HAP-1 (cell line): ENCODE results near the gene IST1.
"Not testable (repeated sequence)": the region's sequence is repeated elsewhere in the genome, so short reads cannot be mapped to it uniquely, and the experiment has no call there.

Experiments used
- DNase-seq, 2 experiments: peaks; one replicate each; pipeline ENCODE4 v3.0.0-alpha.2; 2016 to 2020; ENCODE audit warnings: low spot score in 2 of 2
- H3K27me3 ChIP-seq: fragments of 250-450 bp; sonication (Bioruptor Pico); 2 replicates; pipeline ENCODE4 v1.5.1; 2020; ENCODE audit warnings: low read depth, mild to moderate bottlenecking, moderate library complexity
- H3K36me3 ChIP-seq: fragments of 250-450 bp; sonication (Bioruptor Pico); replicated peaks from 2 replicates; pipeline ENCODE4 v1.5.1; 2020; ENCODE audit warnings: mild to moderate bottlenecking
- H3K4me1 ChIP-seq: fragments of 250-450 bp; sonication (Bioruptor Pico); 2 replicates; pipeline ENCODE4 v1.5.1; 2020; ENCODE audit warnings: mild to moderate bottlenecking
- H3K4me3 ChIP-seq: fragments of 250-450 bp; sonication (Bioruptor Pico); 2 replicates; pipeline ENCODE4 v1.5.1; 2020; ENCODE audit warnings: mild to moderate bottlenecking, moderate library complexity
- H3K9me3 ChIP-seq: fragments of 250-450 bp; sonication (Bioruptor Pico); 2 replicates; pipeline ENCODE4 v1.5.1; 2020; ENCODE audit warnings: mild to moderate bottlenecking, moderate library complexity
- in situ Hi-C: fragments of 300-500 bp; cut with MboI; formaldehyde crosslinking; loops from 3 replicates; pipeline ENCODE4 v1.14.3; 2020; ENCODE audit warnings: low sequenced_read_pairs, inconsistent platforms, mixed read lengths

The IST1 gene

DNA sequence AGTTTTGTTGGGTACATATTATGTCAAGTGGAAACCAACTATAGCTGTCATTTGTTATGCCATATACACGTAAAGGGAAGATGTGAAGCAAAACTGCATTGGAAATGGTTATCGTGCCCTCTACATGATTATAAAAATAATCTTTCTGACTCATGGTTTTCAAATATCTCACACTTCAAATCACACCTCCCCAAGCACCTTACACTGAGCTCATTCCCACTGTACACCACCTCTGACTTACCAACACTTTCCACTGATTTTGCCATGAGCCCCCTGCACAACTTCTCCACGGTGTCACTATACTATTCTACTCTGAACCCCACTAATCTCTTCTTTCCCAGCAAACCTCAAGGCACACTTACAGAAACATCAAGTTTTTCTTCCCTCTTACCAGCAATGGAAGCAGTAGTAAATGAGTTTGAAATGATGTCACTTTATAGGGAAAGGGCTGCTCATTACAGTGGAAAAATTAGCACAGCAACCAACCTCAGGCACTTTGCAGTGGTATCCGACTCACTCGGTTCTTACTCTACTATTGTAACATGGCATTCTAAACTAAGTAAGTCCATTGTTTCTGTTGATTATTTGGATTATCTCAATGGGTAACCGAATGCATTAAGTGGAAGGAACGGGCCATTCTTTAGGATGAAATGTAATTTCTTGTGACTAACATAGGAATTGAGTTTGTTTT lies 30.0 kb upstream of the IST1 start:
- in situ Hi-C loops, result no loop called here
- no peak for DNase-seq
- no peaks in the 10 kb centered on the region for H3K9me3 ChIP-seq
- no peaks in the 10 kb centered on the region for H3K4me1 ChIP-seq
- H3K36me3 ChIP-seq, result peaks cover 51% of the 10 kb centered on the region
- H3K27me3 ChIP-seq, result no peaks in the 10 kb centered on the region
- H3K4me3 ChIP-seq, result no peak overlapping the region

GRCh38 chr16:71867175-71867574 lies 28.2 kb upstream of the IST1 start:
- H3K9me3 ChIP-seq, H3K4me1 ChIP-seq, in situ Hi-C loops, H3K27me3 ChIP-seq, DNase-seq, H3K4me3 ChIP-seq: not testable (repeated sequence)
- H3K36me3 ChIP-seq, result peaks cover 39% of the 10 kb centered on the region

DNA sequence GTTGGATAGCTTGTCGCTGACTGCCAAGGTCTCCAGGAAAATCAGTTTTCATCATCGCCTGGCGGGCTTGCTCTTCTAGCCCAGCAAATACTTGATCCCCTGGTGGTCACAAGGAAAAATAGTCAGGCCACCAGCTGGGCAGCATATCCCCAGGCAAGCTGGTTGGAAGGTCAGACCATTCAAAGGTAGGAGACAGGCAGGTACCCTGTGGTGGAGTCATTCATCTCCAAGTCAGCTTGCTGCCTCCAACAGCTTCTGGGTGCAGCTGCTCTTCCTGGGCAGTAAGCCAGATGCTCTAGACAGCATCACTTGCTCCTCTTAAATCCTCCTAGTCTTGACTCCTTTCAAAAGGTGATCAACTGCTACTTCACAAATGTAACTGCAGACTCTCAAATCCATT lies 27.4 kb upstream of the IST1 start:
- DNase-seq, result no peak
- Histone ChIP-seq H3K9me3 (no peaks in the 10 kb centered on the region), H3K4me3 (no peak overlapping the region), H3K36me3 (peaks cover 38% of the 10 kb centered on the region), H3K4me1 (no peaks in the 10 kb centered on the region), H3K27me3 (no peaks in the 10 kb centered on the region)
- in situ Hi-C loops, result no loop called here

- in situ Hi-C loops, result no loop called here
- Histone ChIP-seq H3K36me3 (peaks cover 31% of the 10 kb centered on the region), H3K4me3 (no peak overlapping the region)
Observed at GRCh38 chr16:71869089-71869488, 26.2 kb upstream of the IST1 start.

DNA sequence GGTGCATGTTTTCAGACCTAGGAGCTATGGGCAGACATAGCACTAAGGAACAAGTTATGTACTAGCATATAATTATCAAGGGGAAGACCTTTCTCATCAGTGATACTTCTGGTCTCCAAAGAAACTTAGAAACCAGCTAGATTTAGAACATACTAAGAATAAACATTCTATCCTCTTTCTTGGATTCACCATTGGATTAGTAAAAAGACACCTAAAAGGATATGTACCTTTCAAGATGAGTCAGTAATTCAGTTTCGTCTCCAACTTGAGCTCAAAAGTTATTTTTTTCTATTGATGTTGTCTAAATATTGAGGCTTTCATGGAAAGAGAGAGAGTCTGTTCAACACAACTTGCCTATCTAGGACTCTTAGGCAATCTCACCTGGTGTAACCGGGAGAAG lies 24.5 kb upstream of the IST1 start:
- Histone ChIP-seq H3K4me1 (no peaks in the 10 kb centered on the region), H3K4me3 (no peak overlapping the region), H3K9me3 (no peaks in the 10 kb centered on the region), H3K27me3 (no peaks in the 10 kb centered on the region), H3K36me3 (peaks cover 23% of the 10 kb centered on the region)
- in situ Hi-C loops, result no loop called here
- DNase-seq, result no peak

More at GRCh38 chr16:71869089-71869488, 26.2 kb upstream of the IST1 start:
- no peak for DNase-seq
- H3K9me3 ChIP-seq, result no peaks in the 10 kb centered on the region
- no peaks in the 10 kb centered on the region for H3K27me3 ChIP-seq
- H3K4me1 ChIP-seq, result no peaks in the 10 kb centered on the region

DNA sequence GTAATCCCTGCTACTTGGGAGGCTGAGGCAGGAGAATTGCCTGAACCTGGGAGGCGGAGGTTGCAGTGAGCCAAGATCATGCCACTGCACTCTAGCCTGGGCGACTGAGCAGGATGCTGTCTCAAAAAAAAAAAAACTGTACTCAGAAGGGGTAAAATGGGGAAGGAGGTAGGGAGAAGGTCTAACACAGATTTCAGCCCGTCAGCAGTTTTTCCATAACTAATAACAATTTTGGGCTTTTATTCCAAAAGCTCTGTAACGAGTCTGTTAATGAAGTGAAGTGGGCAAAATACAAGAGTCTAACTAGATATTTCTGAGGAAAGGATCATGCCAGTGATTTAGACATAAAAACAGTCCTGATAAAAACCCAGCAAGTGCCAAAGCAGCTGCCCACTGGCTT lies 22.1 kb upstream of the IST1 start:
- H3K9me3 ChIP-seq, result no peaks in the 10 kb centered on the region
- H3K4me1 ChIP-seq, result no peaks in the 10 kb centered on the region
- in situ Hi-C loops, result no loop called here
- no peak overlapping the region for H3K4me3 ChIP-seq
- H3K27me3 ChIP-seq, result no peaks in the 10 kb centered on the region
- H3K36me3 ChIP-seq, result peaks cover 16% of the 10 kb centered on the region
- DNase-seq, result no peak

- Histone ChIP-seq H3K27me3 (no peaks in the 10 kb centered on the region), H3K4me1 (no peaks in the 10 kb centered on the region; the same call in 1 of the 2 replicates), H3K4me3 (no peak overlapping the region), H3K9me3 (no peaks in the 10 kb centered on the region), H3K36me3 (peaks cover 42% of the 10 kb centered on the region)
- in situ Hi-C loops, result no loop called here
- DNase-seq, result no peak
Observed at GRCh38 chr16:71878911-71879310, 16.4 kb upstream of the IST1 start.

GRCh38 chr16:71880176-71880575 lies 15.2 kb upstream of the IST1 start:
- in situ Hi-C loops, result no loop called here

GRCh38 chr16:71882505-71883167 lies 12.7 kb upstream of the IST1 start:
- Histone ChIP-seq H3K9me3 (no peaks in the 10 kb centered on the region), H3K36me3 (peaks cover 30% of the 10 kb centered on the region), H3K27me3 (no peaks in the 10 kb centered on the region), H3K4me3 (peak overlapping the region; percentile 62), H3K4me1 (no peaks in the 10 kb centered on the region; the same call in 1 of the 2 replicates)
- DNase-seq, result peak; percentile 45 to 87
- in situ Hi-C loops, result no loop called here

More at GRCh38 chr16:71880176-71880575, 15.2 kb upstream of the IST1 start:
- H3K4me1 ChIP-seq, result no peaks in the 10 kb centered on the region; the same call in 1 of the 2 replicates
- no peaks in the 10 kb centered on the region for H3K27me3 ChIP-seq
- DNase-seq, result no peak
- no peak overlapping the region for H3K4me3 ChIP-seq
- peaks cover 37% of the 10 kb centered on the region for H3K36me3 ChIP-seq
- H3K9me3 ChIP-seq, result no peaks in the 10 kb centered on the region

DNA sequence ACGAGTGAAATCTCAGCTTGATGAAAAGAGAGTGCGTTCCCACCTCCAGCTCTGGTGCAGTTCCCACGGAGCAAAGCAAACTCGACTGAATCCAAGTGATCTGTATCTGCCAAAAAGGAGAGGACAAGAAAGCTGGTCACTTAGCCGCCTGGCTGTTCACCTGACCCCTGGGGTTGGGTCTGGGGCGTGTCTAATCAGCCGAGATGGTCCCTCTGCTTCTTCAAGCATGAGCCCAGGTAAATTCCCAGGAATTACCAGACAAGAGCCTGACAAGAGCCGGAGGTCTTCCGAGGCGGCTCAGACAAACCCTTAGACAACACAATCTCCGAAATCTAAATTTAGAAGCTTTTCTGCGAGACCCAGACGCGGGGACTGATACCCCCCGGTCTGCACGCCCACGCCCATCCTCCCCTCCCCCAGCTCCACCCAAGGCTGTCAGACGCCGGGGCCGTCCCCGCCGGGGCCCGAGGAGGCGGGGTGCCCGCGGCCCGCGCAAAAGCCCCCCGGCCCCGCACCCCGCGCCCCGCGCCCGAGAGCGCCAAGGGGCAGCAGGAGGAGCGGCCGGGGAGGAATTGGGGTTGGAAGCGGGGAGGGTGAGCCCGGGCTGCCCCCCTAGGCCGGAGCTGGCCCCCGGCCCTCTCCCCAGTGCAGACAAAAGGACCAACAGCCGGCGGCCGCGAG lies 12.0 kb upstream of the IST1 start:
- Histone ChIP-seq H3K27me3 (no peaks in the 10 kb centered on the region), H3K9me3 (no peaks in the 10 kb centered on the region), H3K36me3 (peaks cover 29% of the 10 kb centered on the region), H3K4me3 (peak overlapping the region; percentile 62), H3K4me1 (no peaks in the 10 kb centered on the region; the same call in 1 of the 2 replicates)
- in situ Hi-C loops, result no loop called here
- peak; percentile 17 to 69 for DNase-seq

- in situ Hi-C loops, result no loop called here
- Histone ChIP-seq H3K36me3 (peaks cover 27% of the 10 kb centered on the region), H3K4me3 (peak within 1 kb of the TSS; percentile 62), H3K9me3 (no peaks in the 10 kb centered on the region), H3K4me1 (no peaks in the 10 kb centered on the region; the same call in 1 of the 2 replicates), H3K27me3 (no peaks in the 10 kb centered on the region)
- peak; percentile 79 to 91 for DNase-seq
Observed at GRCh38 chr16:71883849-71884638, 11.3 kb upstream of the IST1 start, which contains the start of gene ZNF821. TSS of gene ZNF821 (minus strand) at chr16:71884182. CDS start at chr16:71879946, 4,236 bp downstream.

- no peak for DNase-seq
- Histone ChIP-seq H3K9me3 (no peaks in the 10 kb centered on the region), H3K27me3 (no peaks in the 10 kb centered on the region), H3K4me3 (no peak overlapping the region), H3K36me3 (peaks cover 17% of the 10 kb centered on the region), H3K4me1 (no peaks in the 10 kb centered on the region; the same call in 1 of the 2 replicates)
- in situ Hi-C loops, result no loop called here
Observed at GRCh38 chr16:71885261-71885650, 10.1 kb upstream of the IST1 start.

- no peaks in the 10 kb centered on the region for H3K27me3 ChIP-seq
- in situ Hi-C loops, result no loop called here
- H3K4me1 ChIP-seq, result peaks cover 5% of the 10 kb centered on the region
- no peak for DNase-seq
- H3K36me3 ChIP-seq, result no peaks in the 10 kb centered on the region
- no peaks in the 10 kb centered on the region for H3K9me3 ChIP-seq
- no peak overlapping the region for H3K4me3 ChIP-seq
Observed at GRCh38 chr16:71889147-71889546, 6.2 kb upstream of the IST1 start.
